Non-pigmented ciliary epithelial cell (primary cell): ENCODE measurements around the gene HCN4.

ENCODE experiments used
- DNase-seq: peaks from one replicate; pipeline ENCODE4 v3.0.0-alpha.2; 2010; ENCODE audit warnings: low read depth

HCN4 gene

DNA sequence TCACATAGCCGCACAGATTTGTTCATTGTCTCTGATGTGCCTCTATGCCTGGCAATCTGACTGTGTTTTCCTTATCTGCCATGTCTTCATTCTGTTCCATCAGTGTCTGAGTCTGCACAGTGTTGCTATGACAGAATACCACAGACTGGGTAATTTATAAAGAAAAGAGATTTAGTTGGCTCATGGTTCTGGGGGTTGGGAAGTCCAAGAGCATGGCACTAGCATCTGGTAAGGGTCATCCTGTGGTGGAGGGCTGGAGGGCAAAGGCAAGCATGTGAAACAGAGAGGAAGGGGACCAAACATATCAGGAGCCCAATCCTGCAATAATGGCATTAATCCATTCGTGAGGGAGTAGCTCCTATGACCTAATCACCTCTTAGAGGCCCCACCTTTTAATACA lies 11.9 kb upstream of the HCN4 start:
- DNase-seq: no peak

GRCh38 chr15:73378089-73378488 lies 9.3 kb upstream of the HCN4 start:
- DNase-seq: no peak

- DNase-seq: no peak
These were observed 7.1 kb upstream of the HCN4 start for GRCh38 chr15:73375755-73376305.

GRCh38 chr15:73375012-73375411 lies 6.3 kb upstream of the HCN4 start:
- DNase-seq: no peak

GRCh38 chr15:73374604-73375003 lies 5.8 kb upstream of the HCN4 start:
- DNase-seq: no peak

DNA sequence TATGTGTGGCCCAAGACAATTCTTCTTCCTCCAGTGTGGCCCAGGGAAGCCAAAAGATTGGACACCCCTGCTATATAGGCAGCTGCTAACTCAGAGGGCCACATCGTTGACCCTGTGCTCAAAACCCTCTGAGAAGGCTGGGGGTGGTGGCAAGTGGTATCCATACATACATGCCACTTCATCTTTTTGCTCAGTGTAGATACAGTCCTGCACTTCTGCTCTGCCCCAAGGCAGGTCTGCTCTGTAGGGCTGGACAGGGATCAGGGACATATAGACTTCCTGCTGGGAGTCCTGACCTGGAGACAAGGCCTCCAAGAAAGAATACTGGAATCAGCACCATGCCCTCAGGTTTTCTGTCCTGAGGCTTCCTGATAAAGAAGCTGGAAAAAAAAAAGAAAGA lies 4.5 kb upstream of the HCN4 start:
- DNase-seq: no peak

DNA sequence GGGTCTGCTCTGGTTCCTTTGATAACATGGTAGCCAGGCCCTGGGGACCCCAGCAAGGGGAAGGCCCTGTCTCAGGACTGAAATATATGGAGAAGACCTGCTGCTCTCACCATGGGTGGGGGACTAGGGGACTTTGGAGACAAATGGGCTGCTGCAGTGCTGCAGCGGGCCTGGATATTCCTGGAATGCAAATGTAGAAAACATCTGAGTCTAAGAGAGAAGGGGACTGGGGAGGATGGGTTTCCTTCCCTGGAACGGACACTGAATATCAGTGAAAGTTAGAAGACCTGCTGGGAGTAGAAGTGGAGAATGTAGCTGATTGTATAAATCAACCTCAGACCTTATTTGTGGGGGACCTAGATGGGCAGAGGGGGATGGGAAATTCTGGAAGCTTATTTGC lies 3.1 kb upstream of the HCN4 start:
- no peak for DNase-seq

DNA sequence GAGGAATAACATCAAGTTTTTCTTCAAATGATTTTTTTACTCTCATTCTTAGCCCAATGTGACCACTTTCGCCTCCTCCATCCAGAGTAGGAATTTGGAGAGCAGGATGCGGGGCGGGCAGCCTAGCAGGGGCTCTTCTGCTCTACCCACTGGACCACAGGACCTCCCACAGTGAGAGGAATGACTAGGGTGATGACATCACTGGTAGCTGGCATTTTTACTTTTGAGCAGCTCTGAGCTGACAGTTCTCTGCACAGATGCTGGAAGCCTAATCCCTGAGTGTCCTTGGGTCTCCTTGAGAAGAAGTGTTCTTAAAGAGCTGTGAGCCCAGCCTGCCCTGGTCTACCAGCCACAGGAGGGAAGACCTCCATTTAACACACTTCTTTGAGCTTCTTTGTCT lies 1.4 kb upstream of the HCN4 start:
- no peak for DNase-seq

DNA sequence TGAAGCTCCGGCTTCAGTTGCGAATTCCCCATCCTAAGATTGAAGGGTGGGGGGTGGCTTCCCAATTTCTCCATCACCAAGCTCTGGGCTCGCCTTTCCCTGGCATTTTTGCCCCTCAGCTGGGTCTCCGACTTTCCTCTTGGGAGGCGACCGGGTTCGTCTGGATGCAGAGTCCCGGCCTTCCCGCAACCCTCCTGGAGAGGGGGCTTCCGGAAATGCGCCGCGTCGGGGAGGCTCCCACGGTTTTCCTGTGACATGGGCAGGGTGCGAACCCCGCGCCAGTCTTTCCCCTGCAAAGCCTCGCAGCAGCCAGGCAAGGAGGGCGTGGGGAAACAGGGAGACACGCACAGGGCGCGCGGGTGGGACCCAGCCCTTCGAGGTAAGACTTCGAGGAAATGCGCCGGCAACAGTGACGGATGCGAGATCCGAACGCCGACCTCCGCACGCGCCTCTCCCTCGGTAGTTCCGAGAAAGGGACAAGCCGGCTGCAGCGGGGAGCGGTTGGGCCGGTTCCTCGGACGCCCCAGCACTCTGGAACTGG lies 466 bp upstream of the HCN4 start:
- no peak for DNase-seq

GRCh38 chr15:73367624-73368300 lies 996 bp downstream of the HCN4 start:
- DNase-seq: no peak

DNA sequence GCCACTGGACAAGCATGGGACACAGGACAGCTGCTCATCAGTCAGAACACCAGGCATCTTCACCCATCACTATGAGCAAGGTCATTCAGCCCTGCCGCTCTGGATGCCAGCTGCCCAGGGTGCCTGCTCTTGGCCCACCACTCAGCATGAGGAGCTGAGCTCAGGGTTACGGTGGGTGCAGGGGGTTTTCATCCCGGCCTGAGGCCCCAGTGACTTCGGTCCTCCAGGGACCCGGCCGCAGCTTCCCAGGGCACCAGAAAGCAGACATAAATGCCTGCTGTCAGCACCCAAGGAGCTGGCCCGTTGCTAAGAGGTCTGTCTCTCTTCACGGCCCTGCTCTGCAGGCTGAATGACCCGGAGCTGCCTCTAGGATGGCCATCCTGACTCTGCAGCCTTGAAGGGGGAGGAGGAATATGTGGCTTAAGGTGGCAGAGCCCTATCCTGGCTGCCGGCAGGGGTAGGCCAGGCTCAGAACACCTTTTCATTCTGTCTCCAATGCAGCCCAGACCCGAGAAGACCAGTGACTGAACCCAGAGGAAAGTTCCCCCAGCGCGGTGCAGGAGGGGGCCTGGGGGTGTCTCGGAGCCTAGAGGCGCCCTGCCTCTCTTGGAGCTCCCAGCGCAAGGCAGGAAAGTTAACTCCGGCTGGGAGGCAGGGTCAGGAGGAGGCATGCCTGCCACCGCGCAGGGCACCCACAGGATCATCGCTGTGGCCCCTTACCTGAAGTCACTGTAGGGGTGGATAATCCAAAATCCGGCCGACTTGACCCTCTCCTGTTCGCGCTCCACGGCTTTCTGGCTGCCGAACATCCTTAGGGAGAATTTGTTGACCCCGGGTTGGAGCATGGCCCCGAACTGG lies 1.8 kb downstream of the HCN4 start:
- DNase-seq: no peak

- DNase-seq: no peak
These were observed 4.7 kb downstream of the HCN4 start for GRCh38 chr15:73364070-73364469.

DNA sequence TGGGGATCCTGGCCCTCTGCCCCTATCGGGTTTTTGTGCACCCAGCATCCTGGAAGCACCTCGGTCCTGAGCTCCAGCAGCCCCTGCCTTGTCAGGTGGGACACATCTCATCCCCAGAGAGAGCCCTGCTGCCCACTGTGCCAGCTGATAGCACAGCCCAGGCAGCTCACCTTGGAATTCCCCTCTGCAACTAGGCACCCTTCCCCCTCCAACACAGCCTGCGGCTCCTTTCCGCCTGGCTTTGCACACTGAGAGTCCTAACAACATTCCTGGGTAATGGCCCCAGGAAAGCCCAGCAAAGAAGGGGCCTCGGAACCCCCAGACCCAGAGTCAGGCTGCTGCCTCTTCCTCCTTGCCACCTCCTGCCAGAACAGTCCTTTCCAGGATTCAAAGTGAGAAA lies 5.9 kb downstream of the HCN4 start:
- no peak for DNase-seq

DNA sequence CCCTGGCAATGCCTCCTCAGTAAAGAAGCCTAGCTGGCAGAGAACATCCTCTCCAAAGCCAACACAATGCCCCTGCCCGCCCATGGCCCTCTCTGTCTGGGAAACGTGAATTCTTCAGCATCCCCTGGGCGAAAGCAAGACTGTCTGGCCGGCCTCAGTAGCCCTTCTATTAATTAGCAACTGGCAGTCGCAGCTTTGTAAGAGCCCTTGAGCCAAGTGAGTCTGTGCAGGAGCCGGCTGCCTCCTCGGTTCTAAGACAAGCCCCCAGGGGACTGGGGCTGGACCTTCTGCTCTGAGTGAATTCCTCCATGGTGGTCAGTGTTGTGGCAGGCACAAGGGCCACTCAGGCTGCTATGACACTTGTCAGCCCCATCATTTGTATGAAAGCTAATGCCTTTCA lies 7.4 kb downstream of the HCN4 start:
- DNase-seq: no peak

GRCh38 chr15:73359651-73360050 lies 9.1 kb downstream of the HCN4 start:
- DNase-seq: no peak

GRCh38 chr15:73357999-73358665 lies 10.6 kb downstream of the HCN4 start:
- no peak for DNase-seq

DNA sequence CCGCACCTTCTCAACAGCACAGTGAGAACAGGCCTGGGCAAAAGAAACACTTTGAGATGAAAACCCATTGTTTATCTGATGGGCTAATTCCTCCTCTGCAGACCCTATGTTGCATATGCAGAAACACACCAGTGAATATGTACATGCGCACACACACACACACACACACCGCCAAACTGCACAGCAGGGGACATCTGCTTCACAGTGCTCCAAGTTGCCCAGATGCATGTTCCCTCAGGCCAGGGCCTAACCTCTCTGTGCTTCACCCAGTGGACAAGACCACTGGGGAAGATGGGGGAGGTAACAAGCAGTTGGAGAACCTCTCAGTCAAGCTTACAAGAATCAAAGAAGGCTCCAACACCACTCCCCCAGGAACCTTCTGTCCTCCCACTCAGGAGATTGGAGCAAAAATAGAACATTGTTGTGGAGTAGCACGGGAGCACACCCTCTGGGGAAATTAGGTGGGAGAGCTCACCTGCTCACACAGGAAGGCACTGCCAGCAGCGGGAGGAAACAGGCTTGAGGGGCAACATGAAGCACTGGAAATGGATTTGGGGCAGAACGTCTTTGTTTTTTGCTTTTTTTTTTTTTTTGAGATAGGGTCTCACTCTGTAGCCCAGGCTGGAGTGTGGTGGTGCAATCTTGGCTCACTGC lies 13.0 kb downstream of the HCN4 start:
- DNase-seq: no peak

GRCh38 chr15:73354241-73354640 lies 14.5 kb downstream of the HCN4 start:
- DNase-seq: no peak

- DNase-seq: no peak
These were observed 15.0 kb downstream of the HCN4 start for GRCh38 chr15:73353734-73354133.

DNA sequence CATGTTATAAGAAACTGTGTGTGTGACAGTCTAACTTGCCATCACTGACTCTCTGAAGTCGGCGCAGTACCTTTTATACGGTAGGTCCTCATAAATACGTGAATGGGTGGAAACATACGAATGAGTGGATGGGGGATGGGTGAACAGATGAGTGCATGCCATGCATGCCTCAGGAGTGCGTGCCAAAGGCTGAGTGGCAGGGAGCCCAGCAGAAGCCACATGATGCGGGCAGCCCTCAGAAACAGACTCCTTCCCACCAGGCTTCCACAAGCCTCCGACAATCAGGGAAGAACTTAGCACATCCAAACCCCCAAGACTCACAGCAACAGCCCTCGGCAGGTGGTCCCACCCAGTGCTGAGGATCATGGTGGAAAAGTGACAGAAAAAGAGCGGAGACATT lies 16.7 kb downstream of the HCN4 start:
- no peak for DNase-seq

GRCh38 chr15:73349191-73349590 lies 19.6 kb downstream of the HCN4 start:
- no peak for DNase-seq

- DNase-seq: no peak
These were observed 21.9 kb downstream of the HCN4 start for GRCh38 chr15:73346735-73347312.
